Fibroblast of villous mesenchyme (primary cell): Measurements from ENCODE around the gene LRP1B. TPM values are rescaled to one million over a fixed set of nuclear protein-coding genes. Genes with fewer than 3 reads are reported as not detected.

Experiments
- DNase-seq: peaks from one replicate; pipeline ENCODE4 v3.0.0-alpha.2; 2010; ENCODE audit warnings: low read depth
- H3K4me3 ChIP-seq: 2 replicates; pipeline ENCODE4 v1.5.1; 2011; ENCODE audit warnings: low read depth, mild to moderate bottlenecking, low read length
- CTCF ChIP-seq: IDR thresholded peaks from 2 replicates; pipeline ENCODE4 v1.5.1; 2012; ENCODE audit warnings: low read depth, mild to moderate bottlenecking, low read length; ENCODE audit not compliant: insufficient read depth
- total RNA-seq: library from RNA; depleted of rRNA; stranded (reverse); fragments of >200 nt; gene quantifications from 2 replicates; pipeline ENCODE4 v1.2.3, GENCODE V29; 2012

LRP1B gene
- total RNA-seq = 1.6 and 2.2 TPM in 2 replicates

GRCh38 chr2:142131010-142131669 lies at the start of gene LRP1B:
LRP1B (minus strand) TSS chr2:142131016; CDS start chr2:142130729, 287 bp downstream.
- peak; percentile 37 for DNase-seq
- TF ChIP-seq CTCF = no peak
- H3K4me3 ChIP-seq = peak within 1 kb of the TSS; percentile 57

DNA sequence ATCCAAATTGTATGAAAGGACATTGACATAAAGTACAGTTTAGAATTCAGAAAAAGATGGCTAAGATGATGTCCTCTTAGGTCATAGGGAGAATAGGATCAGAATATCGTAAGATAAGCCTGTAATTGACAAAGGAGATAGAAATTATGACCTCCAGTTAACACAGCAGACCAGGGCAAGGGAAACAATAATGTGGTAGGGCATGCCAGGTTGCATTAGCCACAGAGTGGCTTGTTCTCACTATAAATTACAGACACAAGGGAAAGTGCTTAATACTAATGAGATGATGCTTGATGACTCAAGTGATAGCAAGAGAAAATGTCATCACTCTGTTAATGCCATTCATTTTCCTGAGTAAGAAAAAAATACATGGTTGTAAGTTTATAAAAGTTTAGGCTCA lies 48.9 kb upstream of the LRP1B start:
- DNase-seq = no peak
- no peak overlapping the region for H3K4me3 ChIP-seq
- no peak for TF ChIP-seq CTCF

GRCh38 chr2:142178604-142179003 lies 47.8 kb upstream of the LRP1B start:
- H3K4me3 ChIP-seq = no peak overlapping the region
- no peak for TF ChIP-seq CTCF
- DNase-seq = no peak

DNA sequence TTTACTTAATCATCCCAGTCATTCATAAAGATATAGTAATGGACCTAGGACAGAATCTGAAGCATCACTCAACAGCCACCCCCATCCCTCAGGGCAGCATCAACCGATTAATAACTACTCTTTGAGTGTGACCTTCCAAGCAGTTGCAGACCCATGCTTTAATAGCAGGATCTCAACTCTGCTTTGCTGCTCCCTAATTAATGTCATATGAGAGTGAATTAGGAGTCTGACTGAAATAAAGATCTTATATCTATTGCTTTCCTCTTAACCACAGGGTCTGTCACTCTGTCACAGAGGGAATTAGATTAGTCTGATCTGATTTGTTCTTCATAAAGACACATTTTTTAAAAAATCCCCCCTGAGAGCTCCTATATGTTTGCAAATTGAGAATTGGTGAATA lies 46.1 kb upstream of the LRP1B start:
- DNase-seq = no peak
- H3K4me3 ChIP-seq = no peak overlapping the region
- no peak for TF ChIP-seq CTCF

- no peak for TF ChIP-seq CTCF
- no peak for DNase-seq
- H3K4me3 ChIP-seq = no peak overlapping the region
Observed at GRCh38 chr2:142175813-142176338, 45.1 kb upstream of the LRP1B start.

GRCh38 chr2:142174176-142174575 lies 43.4 kb upstream of the LRP1B start:
- no peak overlapping the region for H3K4me3 ChIP-seq
- no peak for TF ChIP-seq CTCF
- DNase-seq = no peak

GRCh38 chr2:142170847-142171246 lies 40.0 kb upstream of the LRP1B start:
- TF ChIP-seq CTCF = no peak
- no peak for DNase-seq
- H3K4me3 ChIP-seq = no peak overlapping the region
